Mesendoderm (in vitro differentiated cells): Measurements from ENCODE around the gene STPG4.
A peak's percentile ranks its signal among the peaks of the same experiment; 100 is the strongest.

Source experiments
- DNase-seq: peaks from one replicate; pipeline ENCODE4 v3.0.0; 2013
- H2AK5ac ChIP-seq: 2 replicates; pipeline ENCODE4 v1.6.1; 2013; ENCODE audit warnings: low read length, inconsistent platforms
- H2BK120ac ChIP-seq: 2 replicates; pipeline ENCODE4 v1.6.1; 2013; ENCODE audit warnings: low read depth, mild to moderate bottlenecking, low read length, moderate library complexity, mixed read lengths
- H2BK15ac ChIP-seq: replicated peaks from 2 replicates; pipeline ENCODE4 v1.6.1; 2013; ENCODE audit warnings: low read depth, mild to moderate bottlenecking, moderate library complexity
- H2BK5ac ChIP-seq: 2 replicates; pipeline ENCODE4 v1.6.1; 2013; ENCODE audit warnings: low read length, inconsistent platforms
- H3K18ac ChIP-seq: 2 replicates; pipeline ENCODE4 v1.6.1; 2013; ENCODE audit warnings: mild to moderate bottlenecking, low read length, mixed read lengths
- H3K23ac ChIP-seq: one replicate; pipeline ENCODE4 v1.6.1; 2013; ENCODE audit warnings: low read length
- H3K27ac ChIP-seq: 2 replicates; pipeline ENCODE4 v1.5.1; 2013; ENCODE audit warnings: low read depth, mild to moderate bottlenecking, inconsistent platforms, low read length, moderate library complexity
- H3K27me3 ChIP-seq: 2 replicates; pipeline ENCODE4 v1.6.1; 2013; ENCODE audit warnings: low read length, control low read depth, mild to moderate bottlenecking, inconsistent platforms; ENCODE audit not compliant: insufficient read depth, poor library complexity
- H3K36me3 ChIP-seq: 2 replicates; pipeline ENCODE4 v1.6.1; 2013; ENCODE audit warnings: low read length, inconsistent platforms; ENCODE audit not compliant: control insufficient read depth, insufficient read depth
- H3K4ac ChIP-seq: one replicate; pipeline ENCODE4 v1.6.1; 2013; ENCODE audit warnings: low read depth, mild to moderate bottlenecking, low read length, moderate library complexity
- H3K4me1 ChIP-seq: 2 replicates; pipeline ENCODE4 v1.6.1; 2013; ENCODE audit warnings: low read depth, low read length, inconsistent platforms; ENCODE audit not compliant: control insufficient read depth
- H3K4me2 ChIP-seq: 2 replicates; pipeline ENCODE4 v1.6.1; 2013; ENCODE audit warnings: low read length
- H3K4me3 ChIP-seq: 2 replicates; pipeline ENCODE4 v1.5.1; 2013; ENCODE audit warnings: mild to moderate bottlenecking, low read length
- H3K56ac ChIP-seq: one replicate; pipeline ENCODE4 v1.6.1; 2013; ENCODE audit warnings: low read length
- H3K79me1 ChIP-seq: 2 replicates; pipeline ENCODE4 v1.6.1; 2013; ENCODE audit warnings: low read length, inconsistent platforms
- H3K79me2 ChIP-seq: 2 replicates; pipeline ENCODE4 v1.6.1; 2013; ENCODE audit warnings: mild to moderate bottlenecking, low read length; ENCODE audit not compliant: control insufficient read depth, insufficient read depth
- H3K9ac ChIP-seq: 2 replicates; pipeline ENCODE4 v1.6.1; 2013; ENCODE audit warnings: low read length, inconsistent platforms
- H4K5ac ChIP-seq: one replicate; pipeline ENCODE4 v1.6.1; 2013; ENCODE audit warnings: low read length
- H4K8ac ChIP-seq: one replicate; pipeline ENCODE4 v1.6.1; 2013; ENCODE audit warnings: low read depth, mild to moderate bottlenecking, control low read depth, low read length, moderate library complexity
- WGBS: extraction: QIAGEN DNeasy Blood & Tissue Kit; methylation state at CpG from one replicate; pipeline ENCODE4 v1.1.7; 2013; ENCODE audit warnings: low lambda C conversion rate, missing lambda C conversion rate; ENCODE audit not compliant: insufficient coverage; ENCODE audit errors: extremely low coverage; 5-methylcytosine and 5-hydroxymethylcytosine counted together

STPG4 gene

GRCh38 chr2:47062681-47063537 is 92.2 kb downstream of the STPG4 start:
- WGBS, result no CpG with 5 or more reads among the region's 8 CpGs
- H3K27me3 ChIP-seq, result no peaks in the 10 kb centered on the region
- no peak for DNase-seq
- H3K56ac ChIP-seq, result no peak overlapping the region
- H2BK120ac ChIP-seq, result no peak overlapping the region
- no peaks in the 10 kb centered on the region for H3K79me2 ChIP-seq
- H2BK15ac ChIP-seq, result no peak overlapping the region
- H3K4me3 ChIP-seq, result no peak overlapping the region
- H2AK5ac ChIP-seq, result no peak overlapping the region
- H3K4ac ChIP-seq, result no peak overlapping the region
- H3K27ac ChIP-seq, result no peak overlapping the region
- H3K18ac ChIP-seq, result no peak overlapping the region
- peaks cover 10% of the 10 kb centered on the region for H3K4me1 ChIP-seq
- no peak overlapping the region for H3K4me2 ChIP-seq
- H2BK5ac ChIP-seq, result no peak overlapping the region
- H4K5ac ChIP-seq, result no peak overlapping the region
- no peak overlapping the region for H4K8ac ChIP-seq
- H3K36me3 ChIP-seq, result no peaks in the 10 kb centered on the region
- no peak overlapping the region for H3K23ac ChIP-seq
- no peak overlapping the region for H3K9ac ChIP-seq
- H3K79me1 ChIP-seq, result no peaks in the 10 kb centered on the region

- Histone ChIP-seq H3K79me1 (no peaks in the 10 kb centered on the region), H3K4me1 (peaks cover 10% of the 10 kb centered on the region), H3K36me3 (no peaks in the 10 kb centered on the region), H3K4me2 (no peak overlapping the region), H3K27ac (no peak overlapping the region), H3K4ac (no peak overlapping the region), H3K79me2 (no peaks in the 10 kb centered on the region), H3K56ac (no peak overlapping the region), H3K4me3 (no peak overlapping the region), H3K18ac (no peak overlapping the region), H3K27me3 (no peaks in the 10 kb centered on the region), H3K23ac (no peak overlapping the region), H2BK120ac (no peak overlapping the region), H2BK5ac (no peak overlapping the region), H2AK5ac (no peak overlapping the region), H4K5ac (no peak overlapping the region), H2BK15ac (no peak overlapping the region), H3K9ac (no peak overlapping the region), H4K8ac (no peak overlapping the region)
- no peak for DNase-seq
- WGBS, result no CpG with 5 or more reads among the region's 10 CpGs
Measured at GRCh38 chr2:47061944-47062678, 93.0 kb downstream of the STPG4 start.

- H4K5ac ChIP-seq, result no peak overlapping the region
- WGBS, result no CpG with 5 or more reads among the region's 11 CpGs
- no peak overlapping the region for H2BK5ac ChIP-seq
- DNase-seq, result no peak
- no peak overlapping the region for H3K9ac ChIP-seq
- no peaks in the 10 kb centered on the region for H3K79me2 ChIP-seq
- no peak overlapping the region for H3K4me2 ChIP-seq
- H3K36me3 ChIP-seq, result no peaks in the 10 kb centered on the region
- H3K56ac ChIP-seq, result no peak overlapping the region
- no peak overlapping the region for H3K4ac ChIP-seq
- H3K27me3 ChIP-seq, result no peaks in the 10 kb centered on the region
- H3K4me3 ChIP-seq, result no peak overlapping the region
- no peak overlapping the region for H3K18ac ChIP-seq
- no peak overlapping the region for H2BK120ac ChIP-seq
- H2AK5ac ChIP-seq, result no peak overlapping the region
- no peak overlapping the region for H2BK15ac ChIP-seq
- H3K23ac ChIP-seq, result no peak overlapping the region
- no peak overlapping the region for H4K8ac ChIP-seq
- H3K4me1 ChIP-seq, result peaks cover 13% of the 10 kb centered on the region
- no peak overlapping the region for H3K27ac ChIP-seq
- H3K79me1 ChIP-seq, result no peaks in the 10 kb centered on the region
Measured at GRCh38 chr2:47060652-47061170, 94.4 kb downstream of the STPG4 start.

GRCh38 chr2:47058003-47058931 is 96.8 kb downstream of the STPG4 start:
- no peak overlapping the region for H4K5ac ChIP-seq
- H2BK120ac ChIP-seq, result no peak overlapping the region
- H3K4me3 ChIP-seq, result no peak overlapping the region
- H3K9ac ChIP-seq, result no peak overlapping the region
- H3K27ac ChIP-seq, result no peak overlapping the region
- no peaks in the 10 kb centered on the region for H3K79me2 ChIP-seq
- H2BK15ac ChIP-seq, result no peak overlapping the region
- H3K18ac ChIP-seq, result no peak overlapping the region
- no peak overlapping the region for H2BK5ac ChIP-seq
- peak overlapping the region; percentile 5 for H3K56ac ChIP-seq
- no peaks in the 10 kb centered on the region for H3K36me3 ChIP-seq
- no peak overlapping the region for H3K23ac ChIP-seq
- no peak overlapping the region for H3K4me2 ChIP-seq
- WGBS, result no CpG with 5 or more reads among the region's 11 CpGs
- DNase-seq, result no peak
- no peak overlapping the region for H2AK5ac ChIP-seq
- no peak overlapping the region for H4K8ac ChIP-seq
- H3K79me1 ChIP-seq, result no peaks in the 10 kb centered on the region
- no peak overlapping the region for H3K4ac ChIP-seq
- peaks cover 6% of the 10 kb centered on the region for H3K4me1 ChIP-seq
- no peaks in the 10 kb centered on the region for H3K27me3 ChIP-seq

- Histone ChIP-seq H3K4me3 (no peak overlapping the region), H3K27me3 (no peaks in the 10 kb centered on the region), H3K36me3 (no peaks in the 10 kb centered on the region), H3K4me1 (peaks cover 6% of the 10 kb centered on the region), H3K23ac (no peak overlapping the region), H4K5ac (no peak overlapping the region), H4K8ac (no peak overlapping the region), H2AK5ac (no peak overlapping the region), H3K79me2 (no peaks in the 10 kb centered on the region), H3K4ac (no peak overlapping the region), H3K4me2 (no peak overlapping the region), H3K56ac (no peak overlapping the region), H3K18ac (no peak overlapping the region), H2BK15ac (no peak overlapping the region), H3K27ac (no peak overlapping the region), H2BK120ac (no peak overlapping the region), H3K79me1 (no peaks in the 10 kb centered on the region), H3K9ac (no peak overlapping the region), H2BK5ac (no peak overlapping the region)
- no CpG with 5 or more reads among the region's 2 CpGs for WGBS
- DNase-seq, result no peak
Measured at GRCh38 chr2:47057687-47058002, 97.5 kb downstream of the STPG4 start.
